Sigmoid colon (tissue), 4 donors: ENCODE measurements around the gene IMP4.

ENCODE experiments used
- CTCF ChIP-seq, 4 experiments: fragments of 450-650 bp in 3 of 4; fragments of 200-600 bp in 1 of 4; IDR thresholded peaks; one replicate each; pipeline ENCODE4 v1.5.1; 2016 to 2019; ENCODE audit warnings: antibody characterized with exemption in 4 of 4, mild to moderate bottlenecking in 3 of 4, moderate library complexity in 2 of 4
- POLR2A ChIP-seq, 2 donors: fragments of 450-650 bp; IDR thresholded peaks; one replicate each; pipeline ENCODE4 v1.6.1; 2016; ENCODE audit warnings: antibody characterized with exemption in 2 of 2, mild to moderate bottlenecking in 2 of 2, moderate library complexity in 2 of 2
- POLR2AphosphoS5 ChIP-seq, 4 donors: sonication (generic); formaldehyde crosslinking; IDR thresholded peaks; one replicate each; pipeline ENCODE4 v1.6.1; 2017; ENCODE audit warnings: antibody characterized with exemption in 4 of 4

GRCh38 chr2:130373808-130374365 lies 31.2 kb downstream of the IMP4 start:
- TF ChIP-seq CTCF (IDR thresholded peaks at IDR 0.05) (no peak), POLR2A (IDR thresholded peaks at IDR 0.05) (no peak), POLR2AphosphoS5 (IDR thresholded peaks at IDR 0.05) (no peak)
